ENCODE data around the gene CIITA. TPM values are rescaled to one million over a fixed set of nuclear protein-coding genes. Genes with fewer than 3 reads are reported as not detected.

CIITA gene
- total and polyA plus RNA-seq, 9 of the 15 experiments (the other 6 are each of a cell fraction or from before 2014, with no cell fraction given) = 0.01 to 0.20 (median 0.11) TPM; not detected in 4

- no peak overlapping the region for H2AFZ ChIP-seq (ENCODE audit: low read depth, low read length)
- 92% methylated on average over 5 of the region's 6 CpGs for WGBS (ENCODE audit: insufficient coverage, low coverage, missing lambda C conversion rate)
- ATAC-seq = no peak
- H3K79me2 ChIP-seq (ENCODE audit: control insufficient read depth, insufficient read depth, low read length) = no peaks in the 10 kb centered on the region
- POLR2A ChIA-PET = interaction anchor here (0.7 kb wide), 1 partner anchor 278 kb away, joined by 3 read pairs; the partner anchor contains the start of gene SOCS1
- intact Hi-C loops (cut with micrococcal nuclease) (no loop called here), in situ Hi-C loops (cut with MboI) (no loop called here)
- no peak overlapping the region for H3K4me2 ChIP-seq (ENCODE audit: insufficient read depth, low read length)
- H3K9me3 ChIP-seq (replicated peaks; ENCODE audit: control insufficient read depth, insufficient read depth, low read depth, low read length) = no peaks in the 10 kb centered on the region
- CTCF ChIA-PET (ENCODE audit: low intra/inter-chr PET ratio) = no interaction called here
- FAIRE-seq = no peak
- no peak for DNase-seq (ENCODE audit: extremely low read depth in 1 of 4, low spot score in 3 of 4)
- H3K9me1 ChIP-seq (ENCODE audit: control insufficient read depth, insufficient read depth, low read length) = peaks cover 3% of the 10 kb centered on the region
- H3K9ac ChIP-seq (ENCODE audit: insufficient read depth in 1 of 2, low read depth in 2 of 2, low read length in 2 of 2) = no peak overlapping the region
- no TSS peak for BruUV-seq (replicated peaks)
- no peak overlapping the region for H3K4me3 ChIP-seq
- no peaks in the 10 kb centered on the region for H3K27me3 ChIP-seq (ENCODE audit: control insufficient read depth in 2 of 2, insufficient read depth in 2 of 2, low read length in 2 of 2)
- H3K27ac ChIP-seq (ENCODE audit: extremely low read depth, low read depth, low read length) = no peak overlapping the region
- H4K20me1 ChIP-seq (replicated peaks; ENCODE audit: control insufficient read depth, insufficient read depth, low read length) = no peaks in the 10 kb centered on the region
- H3K4me1 ChIP-seq (replicated peaks in 1 of 2; ENCODE audit: control insufficient read depth in 2 of 2, insufficient read depth in 2 of 2, low read length in 2 of 2) = peaks cover 1 to 5% of the 10 kb centered on the region in 2 experiments
- H3K36me3 ChIP-seq (ENCODE audit: control insufficient read depth, insufficient read depth, low read length) = peaks cover 67% of the 10 kb centered on the region
- TF ChIP-seq MBD2 (IDR thresholded peaks at IDR 0.05; ENCODE audit: borderline replicate concordance, low read depth) = no peak
- no peak for TF ChIP-seq ZNF668 (CRISPR knock-in tag; IDR thresholded peaks at IDR 0.05)
- no peak for TF ChIP-seq SNIP1 (IDR thresholded peaks at IDR 0.05; ENCODE audit: low read depth)
- no peak for TF ChIP-seq CHAMP1 (IDR thresholded peaks at IDR 0.05)
- no peak for TF ChIP-seq ZNF740 (CRISPR knock-in tag; IDR thresholded peaks at IDR 0.05)
- TF ChIP-seq ZNF740 (tag; IDR thresholded peaks at IDR 0.05) = no peak
- no peak for TF ChIP-seq SMARCE1 (IDR thresholded peaks at IDR 0.05)
- no peak for TF ChIP-seq THRB (CRISPR knock-in tag; conservative IDR thresholded peaks at IDR 0.05)
- TF ChIP-seq CREB3 (tag; conservative IDR thresholded peaks at IDR 0.05; ENCODE audit: low read depth) = no peak
- no peak for TF ChIP-seq U2AF1 (optimal IDR thresholded peaks at IDR 0.05; ENCODE audit: low read depth, low read length)
- no peak for TF ChIP-seq ZNF57 (CRISPR knock-in tag; IDR thresholded peaks at IDR 0.05)
- no peak for TF ChIP-seq TEAD1 (CRISPR knock-in tag; IDR thresholded peaks at IDR 0.05)
- no peak for TF ChIP-seq SMARCA5 (IDR thresholded peaks at IDR 0.05)
- no peak for TF ChIP-seq ZC3H4 (CRISPR knock-in tag; IDR thresholded peaks at IDR 0.05; ENCODE audit: borderline replicate concordance)
These were observed 101.1 kb downstream of the CIITA start for GRCh38 chr16:10978124-10978523.
